ENCODE data around the gene TRHDE.

- no peak for TF ChIP-seq CTCF (IDR thresholded peaks at IDR 0.05)
- no peak for TF ChIP-seq POLR2AphosphoS5 (IDR thresholded peaks at IDR 0.05)
- TF ChIP-seq POLR2A (IDR thresholded peaks at IDR 0.05): no peak
Measured at GRCh38 chr12:72679147-72679757, 407.1 kb downstream of the TRHDE start.

Measured in prostate gland (tissue), 2 donors.